ENCODE results near the gene KCNH1. TPM values are rescaled to one million over a fixed set of nuclear protein-coding genes. Genes with fewer than 3 reads are reported as not detected.

KCNH1 gene
- total and polyA plus RNA-seq, 2 experiments from 2014 or later = 0.03 to 0.17 TPM

DNA sequence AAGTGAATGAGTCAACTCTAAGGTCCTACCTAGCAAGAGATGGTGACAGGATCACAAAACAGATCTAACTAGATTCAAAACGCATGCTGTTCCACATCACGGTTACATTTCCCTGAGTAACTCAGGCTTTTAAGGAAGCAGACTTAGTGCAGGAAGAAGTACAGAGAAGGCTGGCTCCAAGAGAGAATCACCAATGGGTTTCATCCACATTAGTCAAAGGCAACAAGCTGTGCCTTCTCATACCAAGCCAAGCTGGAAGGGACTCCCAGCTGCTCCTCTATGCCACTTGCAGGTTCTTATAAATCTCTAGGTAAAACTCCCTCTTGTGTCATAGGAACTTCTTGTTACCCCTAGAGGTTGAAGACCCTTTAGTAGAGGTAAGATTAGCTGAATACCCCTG is 109.0 kb downstream of the KCNH1 start:
- Histone ChIP-seq H3K27ac (no peak overlapping the region), H4K20me1 (ENCODE audit: insufficient read depth, poor library complexity, severe bottlenecking) (no peaks in the 10 kb centered on the region), H3K27me3 (no peaks in the 10 kb centered on the region), H3K79me2 (no peaks in the 10 kb centered on the region), H3K9me2 (replicated peaks; ENCODE audit: insufficient read depth) (no peaks in the 10 kb centered on the region), H3K4me2 (no peak overlapping the region), H3K9me3 (ENCODE audit: low read depth) (no peaks in the 10 kb centered on the region), H3K4me1 (ENCODE audit: insufficient read depth) (no peaks in the 10 kb centered on the region), H2AFZ (no peak overlapping the region), H3K36me3 (replicated peaks; ENCODE audit: insufficient read depth, low read depth) (no peaks in the 10 kb centered on the region), H3K4me3 (no peak overlapping the region)
- 91% methylated on average over 2 of the region's 2 CpGs for WGBS (ENCODE audit: low lambda C conversion rate, missing lambda C conversion rate)
- TF ChIP-seq, protein P1, sequence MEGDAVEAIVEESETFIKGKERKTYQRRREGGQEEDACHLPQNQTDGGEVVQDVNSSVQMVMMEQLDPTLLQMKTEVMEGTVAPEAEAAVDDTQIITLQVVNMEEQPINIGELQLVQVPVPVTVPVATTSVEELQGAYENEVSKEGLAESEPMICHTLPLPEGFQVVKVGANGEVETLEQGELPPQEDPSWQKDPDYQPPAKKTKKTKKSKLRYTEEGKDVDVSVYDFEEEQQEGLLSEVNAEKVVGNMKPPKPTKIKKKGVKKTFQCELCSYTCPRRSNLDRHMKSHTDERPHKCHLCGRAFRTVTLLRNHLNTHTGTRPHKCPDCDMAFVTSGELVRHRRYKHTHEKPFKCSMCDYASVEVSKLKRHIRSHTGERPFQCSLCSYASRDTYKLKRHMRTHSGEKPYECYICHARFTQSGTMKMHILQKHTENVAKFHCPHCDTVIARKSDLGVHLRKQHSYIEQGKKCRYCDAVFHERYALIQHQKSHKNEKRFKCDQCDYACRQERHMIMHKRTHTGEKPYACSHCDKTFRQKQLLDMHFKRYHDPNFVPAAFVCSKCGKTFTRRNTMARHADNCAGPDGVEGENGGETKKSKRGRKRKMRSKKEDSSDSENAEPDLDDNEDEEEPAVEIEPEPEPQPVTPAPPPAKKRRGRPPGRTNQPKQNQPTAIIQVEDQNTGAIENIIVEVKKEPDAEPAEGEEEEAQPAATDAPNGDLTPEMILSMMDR (IDR thresholded peaks at IDR 0.05; ENCODE audit: poor library complexity) = no peak
- TF ChIP-seq EZH2 (IDR thresholded peaks at IDR 0.05; ENCODE audit: borderline replicate concordance) (no peak), EZH2phosphoT487 (IDR thresholded peaks at IDR 0.05; ENCODE audit: low read depth, severe bottlenecking, unreplicated experiment) (no peak)
- no peak for DNase-seq (ENCODE audit: low spot score)

DNA sequence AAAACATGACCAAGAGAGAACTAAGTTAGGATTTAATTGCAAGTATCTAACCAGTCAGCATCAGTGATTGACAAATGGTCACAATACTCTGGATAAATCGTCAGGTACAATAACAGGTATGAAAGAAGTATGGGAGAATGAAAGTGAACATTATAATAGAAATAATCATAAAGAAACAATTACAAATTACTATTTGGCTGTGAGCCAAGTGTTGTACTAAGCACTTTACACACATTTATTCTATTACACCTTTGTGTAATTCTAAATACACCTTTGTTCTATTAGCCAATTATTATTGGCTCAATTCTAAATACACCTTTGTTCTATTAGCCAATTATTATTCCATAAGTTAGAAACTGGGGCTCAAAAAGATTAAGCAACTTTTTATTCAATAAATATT is 114.7 kb downstream of the KCNH1 start:
- no peaks in the 10 kb centered on the region for H3K9me2 ChIP-seq (replicated peaks; ENCODE audit: insufficient read depth)
- no peaks in the 10 kb centered on the region for H3K79me2 ChIP-seq
- no peaks in the 10 kb centered on the region for H4K20me1 ChIP-seq (ENCODE audit: insufficient read depth, poor library complexity, severe bottlenecking)
- no peaks in the 10 kb centered on the region for H3K9me3 ChIP-seq (ENCODE audit: low read depth)
- H3K27me3 ChIP-seq = no peaks in the 10 kb centered on the region
- H3K27ac ChIP-seq = no peak overlapping the region
- H3K4me1 ChIP-seq (ENCODE audit: insufficient read depth) = no peaks in the 10 kb centered on the region
- DNase-seq (ENCODE audit: low spot score) = no peak
- TF ChIP-seq EZH2phosphoT487 (IDR thresholded peaks at IDR 0.05; ENCODE audit: low read depth, severe bottlenecking, unreplicated experiment) (no peak), EZH2 (IDR thresholded peaks at IDR 0.05; ENCODE audit: borderline replicate concordance) (no peak)
- TF ChIP-seq, protein P1 (IDR thresholded peaks at IDR 0.05; ENCODE audit: poor library complexity) = no peak
- H3K4me2 ChIP-seq = no peak overlapping the region
- no peak overlapping the region for H2AFZ ChIP-seq
- 0% methylated on average over 1 of the region's 1 CpG for WGBS (ENCODE audit: low lambda C conversion rate, missing lambda C conversion rate)
- H3K36me3 ChIP-seq (replicated peaks; ENCODE audit: insufficient read depth, low read depth) = no peaks in the 10 kb centered on the region
- no peak overlapping the region for H3K4me3 ChIP-seq

DNA sequence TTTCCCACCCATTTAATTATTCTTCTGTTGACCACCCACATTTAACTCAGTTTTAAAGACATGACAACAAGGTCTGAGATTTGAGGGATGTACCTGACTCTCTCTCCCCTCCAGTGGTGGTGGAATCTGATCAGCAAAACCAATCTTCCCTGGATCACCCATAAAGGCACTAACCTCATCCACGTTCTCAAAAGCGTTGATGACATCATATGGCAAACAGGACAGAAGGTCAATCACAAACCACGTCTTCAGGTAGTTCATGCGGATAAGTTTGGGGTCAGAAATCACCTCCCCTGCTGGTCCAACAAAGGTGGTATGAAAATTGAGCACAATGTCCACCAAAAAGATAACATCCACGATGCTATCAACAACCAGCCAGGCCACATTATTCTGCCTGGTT is 115.3 kb downstream of the KCNH1 start:
- TF ChIP-seq, protein P1 (IDR thresholded peaks at IDR 0.05; ENCODE audit: poor library complexity) = no peak
- TF ChIP-seq EZH2phosphoT487 (IDR thresholded peaks at IDR 0.05; ENCODE audit: low read depth, severe bottlenecking, unreplicated experiment) (no peak), EZH2 (IDR thresholded peaks at IDR 0.05; ENCODE audit: borderline replicate concordance) (no peak)
- 85% methylated on average over 5 of the region's 5 CpGs for whole genome bisulfite sequencing (ENCODE audit: low lambda C conversion rate, missing lambda C conversion rate)
- Histone ChIP-seq H3K4me3 (no peak overlapping the region), H3K9me3 (ENCODE audit: low read depth) (no peaks in the 10 kb centered on the region), H3K4me2 (no peak overlapping the region), H3K4me1 (ENCODE audit: insufficient read depth) (no peaks in the 10 kb centered on the region), H3K79me2 (no peaks in the 10 kb centered on the region), H2AFZ (no peak overlapping the region), H4K20me1 (ENCODE audit: insufficient read depth, poor library complexity, severe bottlenecking) (no peaks in the 10 kb centered on the region), H3K27ac (no peak overlapping the region), H3K9me2 (replicated peaks; ENCODE audit: insufficient read depth) (no peaks in the 10 kb centered on the region), H3K27me3 (no peaks in the 10 kb centered on the region), H3K36me3 (replicated peaks; ENCODE audit: insufficient read depth, low read depth) (no peaks in the 10 kb centered on the region)
- DNase-seq (ENCODE audit: low spot score) = no peak
